HAP-1 (cell line): ENCODE measurements around the gene RASSF3.

Experiments used
- DNase-seq, 2 experiments: peaks; one replicate each; pipeline ENCODE4 v3.0.0-alpha.2; 2016 to 2020; ENCODE audit warnings: low spot score in 2 of 2
- H3K27me3 ChIP-seq: fragments of 250-450 bp; sonication (Bioruptor Pico); 2 replicates; pipeline ENCODE4 v1.5.1; 2020; ENCODE audit warnings: low read depth, mild to moderate bottlenecking, moderate library complexity
- H3K36me3 ChIP-seq: fragments of 250-450 bp; sonication (Bioruptor Pico); replicated peaks from 2 replicates; pipeline ENCODE4 v1.5.1; 2020; ENCODE audit warnings: mild to moderate bottlenecking
- H3K4me1 ChIP-seq: fragments of 250-450 bp; sonication (Bioruptor Pico); 2 replicates; pipeline ENCODE4 v1.5.1; 2020; ENCODE audit warnings: mild to moderate bottlenecking
- H3K4me3 ChIP-seq: fragments of 250-450 bp; sonication (Bioruptor Pico); 2 replicates; pipeline ENCODE4 v1.5.1; 2020; ENCODE audit warnings: mild to moderate bottlenecking, moderate library complexity
- H3K9me3 ChIP-seq: fragments of 250-450 bp; sonication (Bioruptor Pico); 2 replicates; pipeline ENCODE4 v1.5.1; 2020; ENCODE audit warnings: mild to moderate bottlenecking, moderate library complexity
- in situ Hi-C: fragments of 300-500 bp; cut with MboI; formaldehyde crosslinking; loops from 3 replicates; pipeline ENCODE4 v1.14.3; 2020; ENCODE audit warnings: low sequenced_read_pairs, inconsistent platforms, mixed read lengths

The RASSF3 gene

DNA sequence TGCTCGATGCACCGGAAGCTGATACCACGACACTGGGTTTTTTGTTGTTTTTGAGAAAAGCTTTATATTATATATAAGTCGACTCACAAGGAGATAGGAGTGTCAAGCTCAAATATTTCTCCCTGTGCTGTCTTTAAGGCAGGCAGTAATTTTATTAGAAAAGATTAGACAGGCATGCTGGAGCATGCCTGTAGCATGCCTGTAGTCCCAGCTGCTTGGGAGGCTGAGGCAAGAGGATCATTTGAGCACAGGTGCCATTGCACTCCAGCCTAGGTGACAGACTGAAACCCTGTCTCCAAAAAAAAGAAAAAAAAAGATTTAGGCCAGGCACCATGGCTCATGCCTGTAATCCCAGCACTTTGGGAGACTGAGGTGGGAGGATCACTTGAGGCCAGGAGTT is 97.1 kb downstream of the RASSF3 start:
- in situ Hi-C loops = loop anchor here (25.0 kb wide), 1 partner anchor 270 kb away; no protein-coding TSS in a partner anchor
- Histone ChIP-seq H3K4me1 (no peaks in the 10 kb centered on the region), H3K9me3 (no peaks in the 10 kb centered on the region), H3K4me3 (no peak overlapping the region), H3K27me3 (no peaks in the 10 kb centered on the region), H3K36me3 (no peaks in the 10 kb centered on the region)
- no peak for DNase-seq

GRCh38 chr12:64707926-64708325 is 97.6 kb downstream of the RASSF3 start:
- Histone ChIP-seq H3K9me3 (no peaks in the 10 kb centered on the region), H3K4me1 (no peaks in the 10 kb centered on the region), H3K4me3 (no peak overlapping the region), H3K27me3 (no peaks in the 10 kb centered on the region), H3K36me3 (no peaks in the 10 kb centered on the region; the same call in 1 of the 2 replicates)
- DNase-seq = no peak
- in situ Hi-C loops = loop anchor here (25.0 kb wide), 1 partner anchor 271 kb away; no protein-coding TSS in a partner anchor

DNA sequence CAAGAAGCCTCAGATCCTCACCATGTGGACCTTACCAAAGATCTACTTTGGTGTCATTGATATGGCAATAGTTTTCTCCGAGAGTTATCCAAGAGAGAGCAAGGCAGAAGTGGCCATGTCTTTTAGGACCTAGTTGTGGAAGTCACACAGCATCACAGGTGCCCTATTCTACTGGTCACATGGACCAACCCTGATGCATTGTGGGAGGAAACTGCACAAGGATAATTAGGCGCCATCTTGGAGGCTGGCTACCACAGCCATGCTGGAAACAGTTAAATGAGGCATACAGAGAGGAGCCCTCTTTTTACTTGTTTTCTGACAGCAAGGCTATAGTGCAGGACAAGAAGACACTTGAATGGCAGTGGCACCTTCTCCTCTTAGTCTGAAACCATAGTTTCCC is 99.1 kb downstream of the RASSF3 start:
- Histone ChIP-seq H3K9me3 (no peaks in the 10 kb centered on the region), H3K4me3 (no peak overlapping the region), H3K4me1 (no peaks in the 10 kb centered on the region), H3K36me3 (peaks cover 3% of the 10 kb centered on the region; the same call in 1 of the 2 replicates), H3K27me3 (no peaks in the 10 kb centered on the region)
- no peak for DNase-seq
- in situ Hi-C loops = loop anchor here (25.0 kb wide), 1 partner anchor 272 kb away; no protein-coding TSS in a partner anchor

GRCh38 chr12:64713376-64713775 is 103.1 kb downstream of the RASSF3 start:
- no peaks in the 10 kb centered on the region for H3K4me1 ChIP-seq
- no peaks in the 10 kb centered on the region for H3K9me3 ChIP-seq
- no peak overlapping the region for H3K4me3 ChIP-seq
- H3K27me3 ChIP-seq = no peaks in the 10 kb centered on the region
- no peak for DNase-seq
- H3K36me3 ChIP-seq = peaks cover 15% of the 10 kb centered on the region
- in situ Hi-C loops = loop anchor here (25.0 kb wide), 1 partner anchor 276 kb away; no protein-coding TSS in a partner anchor

- no peaks in the 10 kb centered on the region for H3K4me1 ChIP-seq
- in situ Hi-C loops = loop anchor here (25.0 kb wide), 1 partner anchor 277 kb away; no protein-coding TSS in a partner anchor
- H3K9me3 ChIP-seq = no peaks in the 10 kb centered on the region
Observed at GRCh38 chr12:64714551-64714968, 104.3 kb downstream of the RASSF3 start.

DNA sequence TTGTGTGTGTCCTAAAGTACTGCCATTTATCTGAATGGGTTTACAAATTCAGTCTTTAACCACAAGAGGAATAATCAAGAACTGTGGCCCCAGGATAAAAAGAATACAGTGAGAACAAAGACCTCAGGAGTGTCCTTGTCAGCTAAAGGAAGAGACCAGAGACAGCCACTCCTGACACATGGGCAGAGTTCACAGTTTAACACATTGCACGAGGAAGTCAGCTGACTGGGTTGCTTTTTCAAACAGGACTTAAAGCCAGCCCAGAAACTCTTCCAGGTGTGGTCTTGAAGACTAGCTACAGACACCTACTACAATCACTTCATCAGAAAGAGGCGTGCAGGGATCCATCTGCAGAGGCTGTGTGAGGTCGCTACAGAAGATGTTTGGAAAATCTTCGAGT is 106.1 kb downstream of the RASSF3 start:
- Histone ChIP-seq H3K4me3 (no peak overlapping the region), H3K9me3 (no peaks in the 10 kb centered on the region), H3K36me3 (peaks cover 22% of the 10 kb centered on the region), H3K27me3 (no peaks in the 10 kb centered on the region), H3K4me1 (no peaks in the 10 kb centered on the region)
- DNase-seq = no peak
- in situ Hi-C loops = loop anchor here (25.0 kb wide), 1 partner anchor 279 kb away; no protein-coding TSS in a partner anchor

More at GRCh38 chr12:64714551-64714968, 104.3 kb downstream of the RASSF3 start:
- H3K27me3 ChIP-seq = no peaks in the 10 kb centered on the region
- peaks cover 15% of the 10 kb centered on the region for H3K36me3 ChIP-seq
- H3K4me3 ChIP-seq = no peak overlapping the region
- DNase-seq = no peak

- in situ Hi-C loops = loop anchor here (25.0 kb wide), 1 partner anchor 280 kb away; no protein-coding TSS in a partner anchor
- Histone ChIP-seq H3K27me3 (no peaks in the 10 kb centered on the region), H3K4me3 (no peak overlapping the region), H3K4me1 (no peaks in the 10 kb centered on the region), H3K9me3 (no peaks in the 10 kb centered on the region), H3K36me3 (peaks cover 24% of the 10 kb centered on the region)
- no peak for DNase-seq
Observed at GRCh38 chr12:64716839-64717455, 106.7 kb downstream of the RASSF3 start.

DNA sequence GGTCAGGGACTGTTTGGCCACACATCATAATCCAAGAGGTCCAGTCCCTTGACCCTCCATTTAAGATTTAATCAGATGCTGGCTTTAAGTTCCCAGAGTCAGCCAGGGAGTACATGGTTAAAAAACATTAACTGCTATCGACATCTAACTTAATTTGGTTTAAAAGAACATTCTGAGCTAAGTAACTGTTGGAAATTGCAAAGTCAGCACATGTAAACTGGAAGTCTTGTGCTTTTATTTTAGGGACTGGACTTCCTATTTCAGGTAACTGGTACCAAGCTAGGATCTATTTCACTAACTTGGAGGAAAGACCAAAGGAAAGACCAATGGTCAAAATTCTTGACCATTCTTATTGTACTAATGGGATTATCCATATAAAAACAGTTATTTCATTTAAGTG is 108.4 kb downstream of the RASSF3 start:
- in situ Hi-C loops = loop anchor here (25.0 kb wide), 1 partner anchor 281 kb away; no protein-coding TSS in a partner anchor
- Histone ChIP-seq H3K4me1 (no peaks in the 10 kb centered on the region), H3K27me3 (no peaks in the 10 kb centered on the region), H3K9me3 (no peaks in the 10 kb centered on the region), H3K36me3 (peaks cover 32% of the 10 kb centered on the region), H3K4me3 (no peak overlapping the region)
- DNase-seq = no peak

DNA sequence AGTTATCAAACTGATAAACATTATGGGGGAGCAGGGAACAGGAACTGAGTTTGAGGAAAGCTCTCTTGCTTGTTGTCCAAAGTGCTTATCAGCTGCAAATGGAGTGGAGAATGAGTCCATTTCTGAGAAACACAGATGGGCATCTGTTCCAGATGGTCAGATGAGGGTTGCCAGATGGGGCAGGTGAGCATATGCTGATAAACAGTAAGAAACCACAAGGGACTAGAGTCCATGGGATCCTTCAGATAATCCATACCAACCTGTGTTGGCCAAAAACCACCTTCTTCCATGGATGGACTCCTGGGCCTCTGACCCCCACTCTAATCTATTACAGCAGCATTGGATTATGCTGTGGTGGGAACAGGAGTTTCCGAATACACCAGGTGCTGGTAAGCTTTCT is 110.6 kb downstream of the RASSF3 start:
- Histone ChIP-seq H3K4me3 (no peak overlapping the region), H3K36me3 (peaks cover 25% of the 10 kb centered on the region), H3K27me3 (no peaks in the 10 kb centered on the region), H3K9me3 (no peaks in the 10 kb centered on the region), H3K4me1 (no peaks in the 10 kb centered on the region)
- DNase-seq = no peak
- in situ Hi-C loops = loop anchor here (25.0 kb wide), 1 partner anchor 284 kb away; no protein-coding TSS in a partner anchor

GRCh38 chr12:64722835-64723234 is 112.5 kb downstream of the RASSF3 start:
- Histone ChIP-seq H3K4me1 (no peaks in the 10 kb centered on the region), H3K9me3 (no peaks in the 10 kb centered on the region), H3K4me3 (no peak overlapping the region), H3K36me3 (peaks cover 21% of the 10 kb centered on the region), H3K27me3 (no peaks in the 10 kb centered on the region)
- DNase-seq = no peak
- in situ Hi-C loops = loop anchor here (25.0 kb wide), 1 partner anchor 286 kb away; no protein-coding TSS in a partner anchor

GRCh38 chr12:64723630-64724029 is 113.3 kb downstream of the RASSF3 start:
- Histone ChIP-seq H3K4me1 (no peaks in the 10 kb centered on the region), H3K4me3 (no peak overlapping the region), H3K9me3 (no peaks in the 10 kb centered on the region), H3K36me3 (peaks cover 25% of the 10 kb centered on the region), H3K27me3 (no peaks in the 10 kb centered on the region)
- in situ Hi-C loops = loop anchor here (25.0 kb wide), 1 partner anchor 286 kb away; no protein-coding TSS in a partner anchor
- DNase-seq = no peak

DNA sequence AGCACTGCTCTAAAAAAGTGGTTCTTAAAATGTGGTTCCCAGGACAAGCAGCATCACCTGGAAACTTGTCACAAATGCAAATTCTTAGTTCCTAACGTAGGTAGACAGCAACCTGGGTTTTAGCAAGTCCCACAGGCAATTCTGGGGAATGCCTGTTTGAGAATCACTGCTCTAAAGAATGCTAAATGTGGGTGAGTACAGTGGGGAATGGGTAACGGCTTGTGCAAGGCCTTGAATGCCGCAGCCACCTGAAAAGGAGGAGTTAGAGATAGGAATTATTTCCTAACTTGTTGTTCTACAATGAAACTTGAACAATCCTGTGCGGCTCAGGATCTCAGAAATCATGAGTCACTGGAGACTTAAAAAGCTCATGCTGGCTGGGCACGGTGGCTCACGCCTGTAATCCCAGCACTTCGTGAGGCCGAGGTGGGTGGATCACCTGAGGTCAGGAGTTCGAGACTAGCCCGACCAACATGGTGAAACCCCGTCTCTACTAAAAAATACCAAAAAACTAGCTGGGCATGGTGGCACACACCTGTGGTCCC is 114.0 kb downstream of the RASSF3 start:
- H3K36me3 ChIP-seq = peaks cover 25% of the 10 kb centered on the region
- no peaks in the 10 kb centered on the region for H3K27me3 ChIP-seq
- DNase-seq = no peak
- in situ Hi-C loops = loop anchor here (25.0 kb wide), 1 partner anchor 287 kb away; no protein-coding TSS in a partner anchor
- H3K4me1 ChIP-seq = no peaks in the 10 kb centered on the region
- no peaks in the 10 kb centered on the region for H3K9me3 ChIP-seq
- no peak overlapping the region for H3K4me3 ChIP-seq

- Histone ChIP-seq H3K9me3 (no peaks in the 10 kb centered on the region), H3K36me3 (peaks cover 19% of the 10 kb centered on the region), H3K4me1 (no peaks in the 10 kb centered on the region), H3K27me3 (no peaks in the 10 kb centered on the region), H3K4me3 (no peak overlapping the region)
- DNase-seq = no peak
- in situ Hi-C loops = no loop called here
Observed at GRCh38 chr12:64729909-64730587, 119.8 kb downstream of the RASSF3 start.

GRCh38 chr12:64730588-64730969 is 120.3 kb downstream of the RASSF3 start:
- in situ Hi-C loops = no loop called here

More at GRCh38 chr12:64730588-64730969, 120.3 kb downstream of the RASSF3 start:
- Histone ChIP-seq H3K4me1 (no peaks in the 10 kb centered on the region), H3K4me3 (no peak overlapping the region), H3K36me3 (peaks cover 20% of the 10 kb centered on the region), H3K27me3 (no peaks in the 10 kb centered on the region), H3K9me3 (no peaks in the 10 kb centered on the region)
- no peak for DNase-seq
